Fibroblast of the aortic adventitia (primary cell): Measurements from ENCODE around the gene TVP23A. TPM values are rescaled to one million over a fixed set of nuclear protein-coding genes. Genes with fewer than 3 reads are reported as not detected.

Experiments used
- DNase-seq: peaks from one replicate; pipeline ENCODE4 v3.0.0-alpha.2; 2010; ENCODE audit warnings: low read depth
- H3K4me3 ChIP-seq: 2 replicates; pipeline ENCODE4 v1.5.1; 2011; ENCODE audit warnings: low read depth, mild to moderate bottlenecking, control low read depth, low read length, moderate library complexity
- total RNA-seq: library from RNA; depleted of rRNA; stranded (reverse); fragments of >200 nt; gene quantifications from 2 replicates; pipeline ENCODE4 v1.2.3, GENCODE V29; 2012; ENCODE audit warnings: low replicate concordance
- TF ChIP-seq, protein P1 (sequence below): IDR thresholded peaks from 2 replicates; pipeline ENCODE4 v1.5.1; 2011; ENCODE audit warnings: mild to moderate bottlenecking, low read length, control low read depth, inconsistent platforms; ENCODE audit not compliant: insufficient read depth

Gene TVP23A
- total RNA-seq, 1 donor: not detected

DNA sequence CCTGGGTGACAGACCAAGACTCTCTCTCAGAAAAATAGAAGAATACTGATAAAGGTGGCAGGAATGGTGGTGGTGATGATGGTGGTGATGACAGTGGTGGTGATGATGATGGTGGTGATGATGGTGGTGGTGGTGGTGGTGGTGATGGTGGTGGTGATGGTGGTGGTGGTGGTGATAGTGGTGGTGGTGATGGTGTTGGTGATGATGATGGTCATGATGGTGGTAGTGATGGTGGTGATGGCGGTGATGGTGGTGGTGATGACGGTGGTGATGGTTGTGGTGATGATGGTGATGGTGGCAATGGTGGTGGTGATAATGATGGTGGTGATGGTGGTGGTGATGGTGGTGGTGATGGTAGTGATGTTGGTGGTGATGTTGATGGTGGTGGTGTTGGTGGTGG lies 40.4 kb upstream of the TVP23A start:
- no peak for DNase-seq
- TF ChIP-seq, protein P1, sequence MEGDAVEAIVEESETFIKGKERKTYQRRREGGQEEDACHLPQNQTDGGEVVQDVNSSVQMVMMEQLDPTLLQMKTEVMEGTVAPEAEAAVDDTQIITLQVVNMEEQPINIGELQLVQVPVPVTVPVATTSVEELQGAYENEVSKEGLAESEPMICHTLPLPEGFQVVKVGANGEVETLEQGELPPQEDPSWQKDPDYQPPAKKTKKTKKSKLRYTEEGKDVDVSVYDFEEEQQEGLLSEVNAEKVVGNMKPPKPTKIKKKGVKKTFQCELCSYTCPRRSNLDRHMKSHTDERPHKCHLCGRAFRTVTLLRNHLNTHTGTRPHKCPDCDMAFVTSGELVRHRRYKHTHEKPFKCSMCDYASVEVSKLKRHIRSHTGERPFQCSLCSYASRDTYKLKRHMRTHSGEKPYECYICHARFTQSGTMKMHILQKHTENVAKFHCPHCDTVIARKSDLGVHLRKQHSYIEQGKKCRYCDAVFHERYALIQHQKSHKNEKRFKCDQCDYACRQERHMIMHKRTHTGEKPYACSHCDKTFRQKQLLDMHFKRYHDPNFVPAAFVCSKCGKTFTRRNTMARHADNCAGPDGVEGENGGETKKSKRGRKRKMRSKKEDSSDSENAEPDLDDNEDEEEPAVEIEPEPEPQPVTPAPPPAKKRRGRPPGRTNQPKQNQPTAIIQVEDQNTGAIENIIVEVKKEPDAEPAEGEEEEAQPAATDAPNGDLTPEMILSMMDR: no peak
- no peak overlapping the region for H3K4me3 ChIP-seq

DNA sequence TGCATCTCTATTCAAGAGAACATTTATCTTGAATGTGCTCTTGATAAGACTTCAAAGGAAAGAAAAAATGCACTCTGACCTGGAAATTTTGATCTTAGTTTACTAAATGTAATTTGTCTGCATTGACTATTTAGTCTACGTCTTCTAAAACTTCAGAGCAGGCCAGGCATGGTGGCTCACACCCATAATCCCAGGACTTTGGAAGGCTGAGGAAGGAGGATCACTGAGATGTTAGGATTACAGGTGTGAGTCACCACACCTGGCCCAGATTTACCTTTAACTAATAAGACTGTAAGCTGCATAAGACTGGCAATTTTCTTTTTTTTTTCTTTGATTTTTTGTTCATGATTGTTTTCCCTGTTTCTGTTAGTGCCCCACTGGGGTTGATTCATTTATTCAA lies 39.6 kb upstream of the TVP23A start:
- no peak for DNase-seq
- TF ChIP-seq, protein P1: no peak
- H3K4me3 ChIP-seq: no peak overlapping the region

DNA sequence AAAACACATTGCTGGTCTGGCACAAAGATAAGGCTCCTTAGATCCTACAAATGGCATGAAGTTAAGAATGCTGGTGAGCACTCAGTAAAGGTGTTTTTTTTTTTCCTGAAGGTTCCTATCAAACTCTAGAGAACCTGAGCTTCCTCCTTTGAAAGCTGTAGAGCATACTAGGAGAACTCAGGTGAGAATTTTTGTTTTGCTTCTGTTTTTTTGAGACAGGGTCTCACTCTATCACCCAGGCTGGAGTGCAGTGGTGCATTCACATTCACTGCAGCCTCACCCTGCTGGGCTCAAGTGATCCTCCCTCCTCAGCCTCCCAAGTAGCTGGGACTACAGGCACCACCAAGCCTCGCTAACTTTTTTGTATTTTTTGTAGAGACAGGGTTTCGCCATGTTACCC lies 37.4 kb upstream of the TVP23A start:
- TF ChIP-seq, protein P1: no peak
- DNase-seq: no peak
- H3K4me3 ChIP-seq: no peak overlapping the region

DNA sequence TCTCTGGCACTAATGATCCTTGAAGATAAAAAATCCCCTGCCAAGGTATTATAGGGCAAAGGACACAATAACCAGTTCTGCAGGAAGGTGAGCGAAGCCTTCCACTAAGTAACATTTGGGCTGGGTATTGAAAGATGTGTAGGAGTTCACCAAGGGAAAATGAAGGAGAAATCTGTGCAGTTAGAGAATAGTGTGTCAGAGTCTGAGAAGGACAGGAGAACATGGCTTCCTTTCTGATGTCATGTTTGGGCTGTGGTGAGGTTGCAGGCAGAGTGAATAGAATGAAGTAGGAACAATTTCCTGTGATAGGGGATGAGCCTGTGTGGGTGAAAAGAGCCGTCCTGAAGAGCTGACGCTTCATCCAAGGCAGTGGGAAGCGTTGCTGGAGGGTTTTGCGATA lies 34.4 kb upstream of the TVP23A start:
- TF ChIP-seq, protein P1: no peak
- no peak for DNase-seq
- no peak overlapping the region for H3K4me3 ChIP-seq

DNA sequence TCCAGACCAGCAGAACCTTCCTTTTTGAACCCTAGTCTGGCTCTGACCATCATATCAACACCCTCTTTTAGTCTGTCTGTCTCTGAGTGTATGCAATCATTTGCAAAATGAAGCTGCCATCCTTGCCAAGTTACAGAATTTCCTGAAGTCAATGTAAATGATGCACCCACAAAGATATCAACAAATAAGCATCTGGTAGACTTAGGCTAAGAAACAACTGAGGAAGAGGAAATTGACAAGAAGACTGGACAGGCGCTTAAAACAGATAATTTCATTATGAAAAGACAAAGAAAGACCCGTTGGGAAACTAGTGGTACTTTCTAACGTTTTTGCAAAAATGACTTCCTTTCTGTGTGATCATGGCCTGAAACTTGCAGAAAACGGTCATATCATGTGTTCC lies 33.7 kb upstream of the TVP23A start:
- no peak overlapping the region for H3K4me3 ChIP-seq
- TF ChIP-seq, protein P1: no peak
- DNase-seq: no peak

DNA sequence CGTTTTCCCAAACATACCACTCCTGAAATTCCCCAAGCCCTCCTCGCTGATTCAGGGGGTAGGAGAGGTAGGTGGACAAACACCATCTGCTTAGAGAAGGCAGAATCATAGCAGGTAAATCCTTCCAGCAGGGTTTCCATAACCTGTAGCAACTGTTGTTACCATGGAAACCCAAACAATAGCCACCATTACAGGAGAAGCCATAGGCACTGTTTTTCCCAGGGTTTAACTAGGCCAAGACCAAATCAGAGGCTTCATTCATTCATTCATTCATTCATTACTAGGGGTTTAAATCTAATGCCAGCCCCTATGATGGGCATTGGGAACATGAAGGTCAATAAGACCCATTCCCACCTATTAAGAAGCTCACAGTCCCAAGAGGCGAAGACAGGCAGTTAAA lies 32.9 kb upstream of the TVP23A start:
- no peak for DNase-seq
- no peak overlapping the region for H3K4me3 ChIP-seq
- TF ChIP-seq, protein P1: no peak

DNA sequence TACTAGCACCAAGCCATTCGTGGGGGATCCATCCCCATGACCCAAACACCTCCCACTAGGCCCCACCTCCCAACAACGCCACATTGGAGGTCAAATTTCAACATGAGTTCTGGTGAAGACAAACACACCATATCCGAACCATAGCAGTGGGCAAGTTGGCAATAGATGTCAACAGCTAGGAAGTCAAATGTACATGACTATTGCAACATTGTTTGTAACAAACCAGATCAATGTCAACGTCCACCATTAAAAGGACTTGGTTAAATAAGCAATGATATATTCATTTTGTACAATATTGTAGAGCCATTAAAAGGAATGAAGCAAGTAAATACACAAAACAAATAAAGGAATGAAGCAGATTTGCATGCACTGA lies 31.9 kb upstream of the TVP23A start:
- TF ChIP-seq, protein P1: no peak
- no peak for DNase-seq
- no peak overlapping the region for H3K4me3 ChIP-seq
